KMS-11 (cell line): ENCODE measurements around the gene PDZD2.

Source experiments
- H2AFZ ChIP-seq: fragments of 200-600 bp; sonication (generic); 2 replicates; pipeline ENCODE4 v1.6.1; 2016; ENCODE audit warnings: antibody characterized with exemption, mixed run types, low read depth
- H3K27ac ChIP-seq: fragments of 200-600 bp; sonication (generic); 2 replicates; pipeline ENCODE4 v1.6.1; 2016; ENCODE audit warnings: mild to moderate bottlenecking, mixed run types
- H3K27me3 ChIP-seq: fragments of 200-600 bp; sonication (generic); 2 replicates; pipeline ENCODE4 v1.6.1; 2017; ENCODE audit warnings: mild to moderate bottlenecking, low read depth, mixed run types, moderate library complexity; ENCODE audit not compliant: insufficient read depth
- H3K36me3 ChIP-seq: fragments of 200-600 bp; sonication (generic); 2 replicates; pipeline ENCODE4 v1.6.1; 2017; ENCODE audit warnings: mild to moderate bottlenecking, mixed run types; ENCODE audit not compliant: insufficient read depth
- H3K4me1 ChIP-seq: fragments of 200-600 bp; sonication (generic); 2 replicates; pipeline ENCODE4 v1.6.1; 2016; ENCODE audit warnings: mild to moderate bottlenecking, low read depth, mixed run types; ENCODE audit not compliant: poor library complexity, severe bottlenecking
- H3K4me2 ChIP-seq: fragments of 200-600 bp; sonication (generic); 2 replicates; pipeline ENCODE4 v1.7.0; 2016; ENCODE audit warnings: mild to moderate bottlenecking, mixed run types
- H3K4me3 ChIP-seq: fragments of 200-600 bp; sonication (generic); IDR thresholded peaks from 2 replicates; pipeline ENCODE4 v1.6.1; 2017; ENCODE audit warnings: low read depth, low read length, mixed read lengths; ENCODE audit not compliant: insufficient read depth
- H3K79me2 ChIP-seq: fragments of 200-600 bp; sonication (generic); 2 replicates; pipeline ENCODE4 v1.6.1; 2016; ENCODE audit warnings: low read depth, mixed run types; ENCODE audit not compliant: insufficient read depth
- H3K9ac ChIP-seq: fragments of 200-600 bp; sonication (generic); 2 replicates; pipeline ENCODE4 v1.6.1; 2016; ENCODE audit warnings: mild to moderate bottlenecking, mixed run types
- H4K20me1 ChIP-seq: fragments of 200-600 bp; sonication (generic); 2 replicates; pipeline ENCODE4 v1.6.1; 2016; ENCODE audit warnings: mild to moderate bottlenecking, mixed run types; ENCODE audit not compliant: insufficient read depth
- TF ChIP-seq, protein P1 (sequence below): fragments of 200-600 bp; sonication (generic); conservative IDR thresholded peaks from 2 replicates; pipeline ENCODE4 v1.6.1; 2017; ENCODE audit warnings: low read depth, mild to moderate bottlenecking, antibody characterized with exemption, low read length, moderate library complexity, mixed read lengths

PDZD2 gene

DNA sequence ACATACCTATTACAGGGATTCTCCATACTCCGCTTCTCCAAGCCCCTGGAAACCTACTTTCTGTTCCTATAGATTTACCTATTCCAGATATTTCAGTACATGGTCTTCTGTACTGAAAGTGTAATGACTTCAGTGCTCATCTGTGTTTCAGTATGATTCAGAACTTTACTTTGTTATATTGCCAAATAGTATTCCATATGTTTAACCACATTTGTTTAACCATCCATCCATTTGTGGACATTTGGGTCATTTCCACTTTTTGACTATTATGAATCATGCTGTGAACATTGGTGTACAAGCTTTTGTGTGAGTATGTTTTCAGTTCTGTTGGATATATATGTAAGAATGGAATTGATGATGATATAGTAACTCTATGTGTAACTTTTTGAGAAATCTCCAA is 188.9 kb downstream of the PDZD2 start:
- no peak overlapping the region for H3K4me2 ChIP-seq
- H4K20me1 ChIP-seq, result no peaks in the 10 kb centered on the region
- H3K9ac ChIP-seq, result no peak overlapping the region
- no peak overlapping the region for H3K4me3 ChIP-seq
- H3K27ac ChIP-seq, result no peak overlapping the region
- H3K36me3 ChIP-seq, result no peaks in the 10 kb centered on the region
- TF ChIP-seq, protein P1, sequence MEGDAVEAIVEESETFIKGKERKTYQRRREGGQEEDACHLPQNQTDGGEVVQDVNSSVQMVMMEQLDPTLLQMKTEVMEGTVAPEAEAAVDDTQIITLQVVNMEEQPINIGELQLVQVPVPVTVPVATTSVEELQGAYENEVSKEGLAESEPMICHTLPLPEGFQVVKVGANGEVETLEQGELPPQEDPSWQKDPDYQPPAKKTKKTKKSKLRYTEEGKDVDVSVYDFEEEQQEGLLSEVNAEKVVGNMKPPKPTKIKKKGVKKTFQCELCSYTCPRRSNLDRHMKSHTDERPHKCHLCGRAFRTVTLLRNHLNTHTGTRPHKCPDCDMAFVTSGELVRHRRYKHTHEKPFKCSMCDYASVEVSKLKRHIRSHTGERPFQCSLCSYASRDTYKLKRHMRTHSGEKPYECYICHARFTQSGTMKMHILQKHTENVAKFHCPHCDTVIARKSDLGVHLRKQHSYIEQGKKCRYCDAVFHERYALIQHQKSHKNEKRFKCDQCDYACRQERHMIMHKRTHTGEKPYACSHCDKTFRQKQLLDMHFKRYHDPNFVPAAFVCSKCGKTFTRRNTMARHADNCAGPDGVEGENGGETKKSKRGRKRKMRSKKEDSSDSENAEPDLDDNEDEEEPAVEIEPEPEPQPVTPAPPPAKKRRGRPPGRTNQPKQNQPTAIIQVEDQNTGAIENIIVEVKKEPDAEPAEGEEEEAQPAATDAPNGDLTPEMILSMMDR, result no peak
- no peaks in the 10 kb centered on the region for H3K4me1 ChIP-seq
- no peaks in the 10 kb centered on the region for H3K27me3 ChIP-seq
- no peak overlapping the region for H2AFZ ChIP-seq
- H3K79me2 ChIP-seq, result no peaks in the 10 kb centered on the region

DNA sequence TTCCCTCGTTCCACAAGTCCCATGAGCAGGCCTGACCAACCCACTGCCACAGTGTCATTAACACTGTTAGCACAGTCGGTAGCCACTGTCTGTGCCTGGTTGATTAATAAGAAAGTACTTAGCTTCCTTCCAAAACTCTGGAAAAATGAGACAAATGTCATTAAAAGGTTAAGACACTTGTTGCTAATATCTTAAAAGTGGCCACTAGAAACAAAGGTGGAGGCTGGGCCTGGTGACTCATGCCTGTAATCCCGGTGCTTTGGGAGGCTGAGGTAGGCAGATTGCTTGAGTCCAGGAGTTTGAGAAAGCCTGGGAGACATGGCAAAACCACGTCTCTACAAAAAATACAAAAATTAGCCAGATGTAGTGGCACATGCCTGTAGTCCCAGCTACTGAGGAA is 194.0 kb downstream of the PDZD2 start:
- H3K27ac ChIP-seq, result no peak overlapping the region
- no peaks in the 10 kb centered on the region for H3K79me2 ChIP-seq
- no peak overlapping the region for H3K4me2 ChIP-seq
- no peaks in the 10 kb centered on the region for H3K36me3 ChIP-seq
- no peaks in the 10 kb centered on the region for H3K27me3 ChIP-seq
- no peaks in the 10 kb centered on the region for H3K4me1 ChIP-seq
- H3K9ac ChIP-seq, result no peak overlapping the region
- TF ChIP-seq, protein P1, result no peak
- no peaks in the 10 kb centered on the region for H4K20me1 ChIP-seq
- H2AFZ ChIP-seq, result no peak overlapping the region
- H3K4me3 ChIP-seq, result no peak overlapping the region

DNA sequence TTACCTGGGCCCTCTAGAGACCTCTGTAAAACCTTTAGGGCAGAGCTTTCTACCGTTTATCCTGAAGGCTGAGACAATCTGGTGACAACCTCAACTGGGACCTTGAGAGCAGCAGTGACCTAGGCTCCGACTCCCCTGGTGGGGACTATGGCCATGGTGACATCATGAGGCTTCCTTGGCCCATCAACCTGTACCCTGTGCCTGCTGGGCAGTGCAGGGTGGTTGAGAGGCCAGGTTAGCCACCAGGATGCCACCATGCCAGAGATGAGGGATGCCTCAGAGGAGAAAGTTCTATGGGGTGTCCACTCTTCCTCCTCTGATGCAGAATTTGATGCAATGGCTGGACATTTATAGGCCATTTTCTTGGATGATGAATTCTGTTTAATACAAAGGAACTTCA is 194.8 kb downstream of the PDZD2 start:
- Histone ChIP-seq H3K79me2 (no peaks in the 10 kb centered on the region), H3K27me3 (no peaks in the 10 kb centered on the region), H3K27ac (no peak overlapping the region), H3K4me1 (no peaks in the 10 kb centered on the region), H3K9ac (no peak overlapping the region), H3K36me3 (no peaks in the 10 kb centered on the region), H3K4me3 (no peak overlapping the region), H3K4me2 (no peak overlapping the region), H4K20me1 (no peaks in the 10 kb centered on the region), H2AFZ (no peak overlapping the region)
- TF ChIP-seq, protein P1, result no peak

DNA sequence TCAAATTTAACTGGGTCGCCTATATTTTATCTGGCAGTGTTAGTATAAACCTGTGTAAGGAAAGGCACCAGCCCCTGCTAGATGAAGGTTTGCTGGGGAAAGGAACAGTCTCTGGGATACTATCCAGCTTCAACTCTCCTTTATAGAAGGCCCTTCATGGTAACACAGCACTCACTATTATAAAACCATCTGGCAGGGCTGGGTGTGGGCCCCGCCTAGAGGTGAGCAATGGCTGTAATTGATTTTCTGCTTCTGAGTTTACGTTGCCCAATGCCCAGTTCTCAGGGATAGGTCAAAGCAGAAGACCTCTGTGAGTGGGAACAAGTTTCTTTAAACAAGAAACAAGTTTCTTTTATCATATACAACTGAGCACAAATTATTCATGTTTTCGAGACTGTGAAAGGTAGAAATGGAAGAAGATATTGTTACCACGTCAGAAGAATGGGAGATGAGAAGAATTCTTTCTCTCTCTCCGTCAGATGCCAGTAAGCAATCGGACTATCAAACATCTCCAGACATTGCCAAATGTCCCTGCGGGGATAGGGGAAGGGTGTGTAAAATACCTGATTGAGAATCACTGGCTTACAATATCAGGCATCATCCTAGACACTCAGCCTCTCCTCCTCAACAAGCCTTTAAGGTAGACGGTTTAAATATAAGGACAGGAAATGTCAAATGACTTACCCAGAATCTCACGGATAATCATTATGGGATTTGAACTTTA is 205.9 kb downstream of the PDZD2 start:
- H3K27ac ChIP-seq, result no peak overlapping the region
- no peaks in the 10 kb centered on the region for H4K20me1 ChIP-seq
- TF ChIP-seq, protein P1, result no peak
- no peaks in the 10 kb centered on the region for H3K36me3 ChIP-seq
- H3K4me3 ChIP-seq, result no peak overlapping the region
- H3K27me3 ChIP-seq, result no peaks in the 10 kb centered on the region
- no peaks in the 10 kb centered on the region for H3K79me2 ChIP-seq
- H2AFZ ChIP-seq, result no peak overlapping the region
- no peaks in the 10 kb centered on the region for H3K4me1 ChIP-seq
- H3K9ac ChIP-seq, result no peak overlapping the region
- no peak overlapping the region for H3K4me2 ChIP-seq
